Activated CD8-positive, alpha-beta T cell treated with anti-CD3 and anti-CD28 coated beads for 36 hours (primary cell): Measurements from ENCODE around the gene ASF1A. TPM values are rescaled to one million over a fixed set of nuclear protein-coding genes. Genes with fewer than 3 reads are reported as not detected.

Experiments used
- ATAC-seq: fragments of 200-7000 bp; cut with Tn5 transposase; one replicate; pipeline ENCODE4 v1.10.0; 2021; ENCODE audit warnings: mild to moderate bottlenecking, moderate library complexity
- CTCF ChIA-PET: fragments of 350-600 bp; sonication (Branson Sonifier 250); formaldehyde crosslinking; loops from one replicate; lab custom pipeline; 2021; ENCODE audit warnings: antibody characterized with exemption; lab: Charles Lee
- POLR2A ChIA-PET: fragments of 350-600 bp; sonication (Branson Sonifier 250); formaldehyde crosslinking; loops from one replicate; lab custom pipeline; 2021; ENCODE audit warnings: antibody characterized with exemption; lab: Charles Lee
- DNase-seq: peaks from one replicate; pipeline ENCODE4 v3.0.0-alpha.2; 2020
- H3K27ac Mint-ChIP-seq: one replicate; pipeline ENCODE4 v1.8.0; 2021; ENCODE audit warnings: mild to moderate bottlenecking, mixed read lengths
- H3K27me3 Mint-ChIP-seq: one replicate; pipeline ENCODE4 v1.8.0; 2021; ENCODE audit warnings: mixed read lengths
- H3K36me3 Mint-ChIP-seq: one replicate; pipeline ENCODE4 v1.8.0; 2021; ENCODE audit warnings: low read depth, mixed read lengths
- H3K4me1 Mint-ChIP-seq: one replicate; pipeline ENCODE4 v1.8.0; 2021; ENCODE audit warnings: low read depth, mixed read lengths
- H3K4me3 Mint-ChIP-seq: one replicate; pipeline ENCODE4 v1.8.0; 2021; ENCODE audit warnings: mild to moderate bottlenecking, moderate library complexity, mixed read lengths
- H3K9me3 Mint-ChIP-seq: one replicate; pipeline ENCODE4 v1.8.0; 2021; ENCODE audit warnings: mixed read lengths
- intact Hi-C: fragments of 100-400 bp; cut with micrococcal nuclease; formaldehyde crosslinking; loops from one replicate; pipeline ENCODE4 v1.10.0; 2022
- total RNA-seq, 2 experiments: library from RNA; stranded (reverse); gene quantifications; one replicate each; pipeline ENCODE4 v1.2.3, GENCODE V29; 2021
- TF ChIP-seq, protein P1 (sequence below): fragments of 200-600 bp; IDR thresholded peaks from one replicate; pipeline ENCODE4 v1.8.0; 2022; ENCODE audit warnings: antibody characterized with exemption, mild to moderate bottlenecking

The ASF1A gene
- total RNA-seq, 2 experiments from 2014 or later = 36.4 to 39.0 TPM

DNA sequence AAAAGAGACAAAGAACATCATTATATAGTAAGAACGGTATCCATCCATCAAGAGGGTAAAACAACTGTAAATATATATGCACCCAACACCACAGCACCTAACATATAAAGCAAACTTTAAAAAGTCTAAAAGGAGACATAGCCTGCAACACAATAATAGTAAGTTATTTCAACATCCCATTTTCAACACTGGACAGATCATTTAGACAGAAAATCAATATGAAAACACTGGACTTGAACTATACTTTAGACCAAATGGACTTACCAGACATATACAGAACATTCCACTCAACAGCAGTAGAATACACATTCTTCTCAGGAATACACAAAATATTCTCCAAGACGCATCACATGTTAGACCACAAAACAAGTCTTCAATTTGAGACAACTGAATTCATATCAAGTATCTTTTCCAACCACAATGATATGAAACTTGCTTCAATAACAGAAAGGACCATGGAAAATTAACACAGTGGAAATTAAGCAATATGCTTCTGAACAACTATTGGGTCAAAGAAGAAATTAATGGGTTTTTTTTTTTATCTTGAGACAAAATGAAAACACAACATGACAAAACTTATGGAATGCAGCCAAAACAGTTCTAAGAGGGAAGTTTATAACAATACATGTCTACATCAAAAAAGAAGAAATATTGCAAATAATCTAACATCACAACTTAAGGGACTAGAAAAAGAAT is 23.9 kb upstream of the ASF1A start:
- DNase-seq = no peak
- Mint-ChIP-seq H3K36me3 (peaks cover 35% of the 10 kb centered on the region), H3K27ac (peak overlapping the region; percentile 40), H3K27me3 (no peaks in the 10 kb centered on the region), H3K9me3 (peaks cover 16% of the 10 kb centered on the region), H3K4me3 (no peak overlapping the region), H3K4me1 (peaks cover 52% of the 10 kb centered on the region)
- peak; percentile 17 for ATAC-seq
- CTCF ChIA-PET = no interaction called here
- POLR2A ChIA-PET = no interaction called here
- TF ChIP-seq, protein P1, sequence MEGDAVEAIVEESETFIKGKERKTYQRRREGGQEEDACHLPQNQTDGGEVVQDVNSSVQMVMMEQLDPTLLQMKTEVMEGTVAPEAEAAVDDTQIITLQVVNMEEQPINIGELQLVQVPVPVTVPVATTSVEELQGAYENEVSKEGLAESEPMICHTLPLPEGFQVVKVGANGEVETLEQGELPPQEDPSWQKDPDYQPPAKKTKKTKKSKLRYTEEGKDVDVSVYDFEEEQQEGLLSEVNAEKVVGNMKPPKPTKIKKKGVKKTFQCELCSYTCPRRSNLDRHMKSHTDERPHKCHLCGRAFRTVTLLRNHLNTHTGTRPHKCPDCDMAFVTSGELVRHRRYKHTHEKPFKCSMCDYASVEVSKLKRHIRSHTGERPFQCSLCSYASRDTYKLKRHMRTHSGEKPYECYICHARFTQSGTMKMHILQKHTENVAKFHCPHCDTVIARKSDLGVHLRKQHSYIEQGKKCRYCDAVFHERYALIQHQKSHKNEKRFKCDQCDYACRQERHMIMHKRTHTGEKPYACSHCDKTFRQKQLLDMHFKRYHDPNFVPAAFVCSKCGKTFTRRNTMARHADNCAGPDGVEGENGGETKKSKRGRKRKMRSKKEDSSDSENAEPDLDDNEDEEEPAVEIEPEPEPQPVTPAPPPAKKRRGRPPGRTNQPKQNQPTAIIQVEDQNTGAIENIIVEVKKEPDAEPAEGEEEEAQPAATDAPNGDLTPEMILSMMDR = no peak
- intact Hi-C loops = no loop called here

DNA sequence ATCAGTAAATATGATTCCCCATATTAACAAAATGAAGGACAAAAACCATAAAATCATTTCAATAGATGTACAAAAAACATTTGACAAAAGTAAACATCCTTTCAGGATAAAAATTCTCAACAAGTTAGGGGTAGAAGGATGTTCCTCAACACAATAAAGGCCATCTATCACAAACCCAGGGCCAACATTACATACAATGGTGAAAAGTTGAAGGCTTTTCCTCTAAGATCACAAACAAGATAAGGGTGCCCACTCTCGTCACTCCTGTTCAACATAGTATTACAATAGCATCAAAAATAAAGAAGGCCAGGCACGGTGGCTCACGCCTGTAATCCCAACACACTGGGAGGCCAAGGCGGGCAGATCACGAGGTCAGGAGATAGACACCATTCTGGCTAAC is 22.6 kb upstream of the ASF1A start:
- no peak for ATAC-seq
- Mint-ChIP-seq H3K27me3 (no peaks in the 10 kb centered on the region), H3K27ac (no peak overlapping the region), H3K4me3 (no peak overlapping the region), H3K4me1 (peaks cover 42% of the 10 kb centered on the region), H3K36me3 (peaks cover 27% of the 10 kb centered on the region), H3K9me3 (peaks cover 8% of the 10 kb centered on the region)
- DNase-seq = no peak
- CTCF ChIA-PET = no interaction called here
- POLR2A ChIA-PET = no interaction called here
- intact Hi-C loops = no loop called here
- TF ChIP-seq, protein P1 = no peak

DNA sequence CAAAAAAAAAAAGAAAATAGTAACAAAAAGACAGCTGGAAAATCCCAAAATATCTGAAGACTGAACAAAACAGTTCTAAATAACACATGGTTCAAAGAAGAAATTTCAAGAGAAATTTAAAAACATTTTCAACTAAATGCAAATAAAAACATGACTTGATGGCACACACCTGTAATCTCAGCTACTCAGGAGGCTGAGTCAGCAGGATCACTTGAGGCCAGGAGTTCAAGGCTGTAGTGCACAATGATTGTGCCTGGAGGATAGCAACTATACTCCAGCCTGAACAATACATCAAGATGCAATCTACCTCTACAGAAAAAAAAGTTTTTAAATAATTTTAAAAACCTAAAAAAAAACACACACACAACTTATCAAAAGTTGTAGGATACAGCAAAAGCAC is 21.6 kb upstream of the ASF1A start:
- DNase-seq (no peak), ATAC-seq (no peak)
- Mint-ChIP-seq H3K27ac (no peak overlapping the region), H3K4me3 (no peak overlapping the region), H3K4me1 (peaks cover 45% of the 10 kb centered on the region), H3K36me3 (peaks cover 26% of the 10 kb centered on the region), H3K9me3 (peaks cover 3% of the 10 kb centered on the region), H3K27me3 (no peaks in the 10 kb centered on the region)
- intact Hi-C loops = no loop called here
- ChIA-PET POLR2A (no interaction called here), CTCF (no interaction called here)
- TF ChIP-seq, protein P1 = no peak

DNA sequence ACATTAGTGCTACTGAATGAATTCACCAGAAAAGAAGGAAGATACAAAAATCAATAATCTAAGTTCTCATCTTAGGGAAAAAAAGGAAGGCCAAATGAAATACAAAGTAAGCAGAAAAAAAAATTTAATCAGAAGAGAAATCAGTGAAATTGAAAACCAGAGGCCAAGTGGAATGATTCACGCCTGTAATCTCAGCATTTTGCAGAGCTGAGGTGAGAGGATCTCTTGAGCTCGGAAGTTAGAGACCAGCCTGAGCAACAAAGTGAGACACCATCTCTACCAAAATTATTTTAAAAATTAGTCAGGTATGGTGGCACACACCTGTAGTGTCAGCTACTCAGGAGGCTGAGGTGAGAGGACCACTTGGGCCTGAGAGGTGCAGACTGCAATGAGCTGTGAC is 21.2 kb upstream of the ASF1A start:
- Mint-ChIP-seq H3K27me3 (no peaks in the 10 kb centered on the region), H3K36me3 (peaks cover 30% of the 10 kb centered on the region), H3K4me1 (peaks cover 49% of the 10 kb centered on the region), H3K27ac (no peak overlapping the region), H3K9me3 (peaks cover 3% of the 10 kb centered on the region), H3K4me3 (no peak overlapping the region)
- TF ChIP-seq, protein P1 = no peak
- no peak for DNase-seq
- ChIA-PET CTCF (no interaction called here), POLR2A (no interaction called here)
- intact Hi-C loops = no loop called here
- no peak for ATAC-seq

DNA sequence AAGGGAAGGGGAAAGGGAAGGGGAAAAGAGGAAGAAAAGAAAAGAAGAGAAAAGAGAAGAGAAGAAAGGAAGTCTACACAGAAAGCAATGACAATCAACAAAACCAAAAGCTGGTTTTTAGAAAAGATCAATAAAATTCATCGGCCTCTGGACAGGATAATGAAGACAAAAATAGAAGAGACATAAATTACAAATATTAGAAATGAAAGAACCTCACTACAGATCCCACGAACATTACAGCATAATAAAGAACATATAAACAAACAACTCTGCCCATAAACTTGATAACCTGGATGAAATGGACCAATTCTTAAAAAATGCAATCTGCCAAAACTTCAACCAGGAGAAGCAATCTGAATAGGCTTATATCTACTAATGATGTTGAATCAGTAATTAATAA is 20.7 kb upstream of the ASF1A start:
- no peak for DNase-seq
- H3K4me3 Mint-ChIP-seq = no peak overlapping the region
- no peak for ATAC-seq
- intact Hi-C loops = no loop called here
- H3K27me3 Mint-ChIP-seq = no peaks in the 10 kb centered on the region
- peaks cover 48% of the 10 kb centered on the region for H3K4me1 Mint-ChIP-seq
- peaks cover 3% of the 10 kb centered on the region for H3K9me3 Mint-ChIP-seq
- peaks cover 30% of the 10 kb centered on the region for H3K36me3 Mint-ChIP-seq
- TF ChIP-seq, protein P1 = no peak
- ChIA-PET POLR2A (no interaction called here), CTCF (no interaction called here)
- no peak overlapping the region for H3K27ac Mint-ChIP-seq
